K562 (cell line): Measurements from ENCODE around the gene CD14. TPM values are rescaled to one million over a fixed set of nuclear protein-coding genes. Genes with fewer than 3 reads are reported as not detected.

Source experiments
- BRD9 ChIP-seq: fragments of 450-650 bp; IDR thresholded peaks from 2 replicates; pipeline ENCODE4 v1.6.1; 2018; ENCODE audit warnings: low read depth; ENCODE audit not compliant: partially characterized antibody
- BRF1 ChIP-seq: IDR thresholded peaks from 3 replicates; pipeline ENCODE4 v1.6.1; 2011; ENCODE audit warnings: borderline replicate concordance, mild to moderate bottlenecking; ENCODE audit not compliant: insufficient read length; ENCODE audit errors: extremely low read depth
- CREBBP ChIP-seq: IDR thresholded peaks from one replicate; pipeline ENCODE4 v1.6.1; 2012; ENCODE audit warnings: low read depth, mild to moderate bottlenecking, control low read depth, inconsistent platforms, low read length
- EZH2 ChIP-seq: IDR thresholded peaks from 2 replicates; pipeline ENCODE4 v1.6.1; 2012; ENCODE audit warnings: low read depth, mild to moderate bottlenecking, inconsistent platforms, low read length, borderline replicate concordance
- FOXA1 ChIP-seq: fragments of 450-650 bp; IDR thresholded peaks from 2 replicates; pipeline ENCODE4 v1.6.1; 2016; ENCODE audit warnings: mild to moderate bottlenecking, borderline replicate concordance
- IFI16 ChIP-seq: fragments of 250-450 bp; sonication (Bioruptor Pico); IDR thresholded peaks from 2 replicates; pipeline ENCODE4 v2.1.2; 2022; ENCODE audit warnings: mild to moderate bottlenecking, inconsistent platforms
- NFXL1 ChIP-seq: fragments of 450-650 bp; formaldehyde crosslinking; IDR thresholded peaks from 2 replicates; pipeline ENCODE4 v1.4.0; 2021; ENCODE audit warnings: mild to moderate bottlenecking
- PPARD ChIP-seq: fragments of 250-450 bp; sonication (Bioruptor Pico); IDR thresholded peaks from 2 replicates; pipeline ENCODE4 v1.8.0; 2022; ENCODE audit warnings: inconsistent platforms, mild to moderate bottlenecking, moderate library complexity
- RB1 ChIP-seq: fragments of 450-650 bp; IDR thresholded peaks from 2 replicates; pipeline ENCODE4 v1.6.1; 2017; ENCODE audit warnings: low read depth, mild to moderate bottlenecking
- SETDB1 ChIP-seq: IDR thresholded peaks from one replicate; pipeline ENCODE4 v1.6.1; 2012; ENCODE audit warnings: low read length, control low read depth, inconsistent platforms
- SRF ChIP-seq, 2 experiments: fragments of 250-450, 450-650 bp in 1 of 2; sonication (Bioruptor Pico) in 1 of 2; sonication (generic) in 1 of 2; formaldehyde crosslinking; IDR thresholded peaks; 2 replicates each; pipeline versions ENCODE4 v1.5.0 to v1.5.1; 2020 to 2022; ENCODE audit warnings: mild to moderate bottlenecking in 1 of 2, missing genetic modification reagents in 1 of 2
- SRSF1 ChIP-seq: fragments of 200-400 bp; formaldehyde crosslinking; IDR thresholded peaks from 2 replicates; pipeline ENCODE4 v1.6.1; 2017; ENCODE audit warnings: mild to moderate bottlenecking, low read depth, low read length, moderate library complexity
- TBL1XR1 ChIP-seq, 2 experiments: IDR thresholded peaks; 2 replicates each; pipeline ENCODE4 v1.6.1; 2012; ENCODE audit warnings: improper control_type of control experiment in 2 of 2, low read length in 2 of 2, mild to moderate bottlenecking in 1 of 2
- ZNF224 ChIP-seq: sonication (generic); formaldehyde crosslinking; IDR thresholded peaks from 2 replicates; pipeline ENCODE4 v1.8.0; 2022; ENCODE audit warnings: mild to moderate bottlenecking, missing genetic modification reagents
- ZNF311 ChIP-seq: fragments of 250-450 bp; sonication (Bioruptor Pico); IDR thresholded peaks from 2 replicates; pipeline ENCODE4 v1.4.0; 2020; ENCODE audit warnings: mild to moderate bottlenecking, moderate library complexity
- ZNF347 ChIP-seq: fragments of 450-650 bp; formaldehyde crosslinking; IDR thresholded peaks from 2 replicates; pipeline ENCODE4 v1.4.0; 2020; ENCODE audit warnings: low read depth, mild to moderate bottlenecking, moderate library complexity
- ZNF589 ChIP-seq: fragments of 200-800 bp; sonication (Bioruptor generic); IDR thresholded peaks from 2 replicates; pipeline ENCODE4 v1.6.1; 2016; ENCODE audit warnings: low read depth, missing genetic modification characterization, missing compliant biosample characterization
- polyA plus RNA-seq, 8 experiments: library from polyadenylated mRNA; depleted of rRNA in 4 of 8; stranded (reverse) in 5 of 8; unstranded in 3 of 8; fragments of >200 nt; fragmentation: Nextera tagmentation in 2 of 8; fragmentation: Illumina TruSeq in 1 of 8; extraction: Ambion mirVana in 2 of 8; extraction: Trizol in 1 of 8; gene quantifications; 2 replicates each; pipeline versions ENCODE4 v1.2.1 to v1.2.3, GENCODE V29; 2011 to 2014; ENCODE audit warnings: inconsistent platforms in 1 of 8, missing spikeins in 1 of 8
- total RNA-seq, 7 experiments: library from RNA; depleted of rRNA in 6 of 7; stranded (reverse); fragments of >200 nt in 6 of 7; fragmentation: Illumina TruSeq in 2 of 7; extraction: Trizol in 2 of 7; gene quantifications; 2 replicates each; pipeline versions ENCODE4 v1.2.1 to v1.2.3, GENCODE V29; 2011 to 2021; ENCODE audit warnings: low replicate concordance in 1 of 7
- TF ChIP-seq, protein P1 (sequence below): fragments of 250-450 bp; sonication (Bioruptor Pico); IDR thresholded peaks from 2 replicates; pipeline ENCODE4 v1.4.0; 2020; ENCODE audit warnings: borderline replicate concordance
- TF ChIP-seq, protein P2 (sequence below), 2 experiments: fragments of 450-650 bp in 1 of 2; sonication (generic) in 1 of 2; formaldehyde crosslinking; conservative IDR thresholded peaks; 2 replicates each; pipeline versions ENCODE4 v1.4.0 to v1.8.1; 2020 to 2022; ENCODE audit warnings: mild to moderate bottlenecking in 1 of 2, missing genetic modification reagents in 1 of 2
- TF ChIP-seq, protein P3 (sequence below): fragments of 150-350 bp; IDR thresholded peaks from 2 replicates; pipeline ENCODE4 v1.6.1; 2014; ENCODE audit warnings: low read depth, mild to moderate bottlenecking, low read length, borderline replicate concordance
- TF ChIP-seq, protein P4 (sequence below): fragments of 250-450 bp; sonication (Bioruptor Pico); IDR thresholded peaks from 2 replicates; pipeline ENCODE4 v1.8.0; 2021; ENCODE audit warnings: borderline replicate concordance, mild to moderate bottlenecking, moderate library complexity; ENCODE audit not compliant: poor library complexity, severe bottlenecking

Gene CD14
- total and polyA plus RNA-seq, 9 of the 15 experiments (the other 6 are each of a cell fraction or from before 2014, with no cell fraction given), result 0.07 to 0.47 (median 0.14) TPM; not detected in 2

DNA sequence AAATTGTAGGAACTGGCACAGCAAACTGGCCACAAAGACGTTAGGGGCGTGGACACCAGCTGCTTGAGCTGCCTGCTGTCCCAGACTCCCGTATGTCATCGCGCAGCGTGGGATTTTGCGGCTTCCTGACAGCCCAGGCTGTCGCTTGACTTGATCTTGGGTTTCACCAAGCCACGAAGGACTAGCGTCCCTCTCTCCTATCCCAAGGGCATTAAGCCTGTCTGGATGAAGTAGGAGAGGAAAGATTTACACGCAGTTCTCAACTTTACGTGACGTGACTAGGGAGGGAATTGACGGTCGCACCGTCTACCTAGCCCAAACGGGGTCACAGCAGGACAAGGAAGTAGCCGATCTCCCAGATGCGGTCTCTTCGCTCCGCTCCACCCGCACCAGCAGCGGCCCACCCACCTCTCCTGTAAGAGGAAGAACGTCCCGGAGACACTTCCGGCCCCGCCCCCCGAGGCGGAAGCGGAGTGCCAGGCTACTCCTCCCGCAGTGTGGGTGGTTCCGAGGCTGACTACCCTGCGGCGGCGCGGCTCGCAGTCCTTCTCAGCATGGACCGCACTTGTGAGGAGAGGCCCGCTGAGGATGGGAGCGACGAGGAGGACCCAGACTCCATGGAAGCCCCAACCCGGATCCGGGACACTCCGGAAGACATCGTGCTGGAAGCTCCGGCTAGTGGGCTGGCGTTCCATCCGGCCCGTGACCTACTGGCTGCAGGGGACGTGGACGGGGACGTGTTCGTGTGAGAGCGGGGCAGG is 31.6 kb upstream of the CD14 start, which contains the start of gene WDR55 (continued):
- TF ChIP-seq, protein P1, sequence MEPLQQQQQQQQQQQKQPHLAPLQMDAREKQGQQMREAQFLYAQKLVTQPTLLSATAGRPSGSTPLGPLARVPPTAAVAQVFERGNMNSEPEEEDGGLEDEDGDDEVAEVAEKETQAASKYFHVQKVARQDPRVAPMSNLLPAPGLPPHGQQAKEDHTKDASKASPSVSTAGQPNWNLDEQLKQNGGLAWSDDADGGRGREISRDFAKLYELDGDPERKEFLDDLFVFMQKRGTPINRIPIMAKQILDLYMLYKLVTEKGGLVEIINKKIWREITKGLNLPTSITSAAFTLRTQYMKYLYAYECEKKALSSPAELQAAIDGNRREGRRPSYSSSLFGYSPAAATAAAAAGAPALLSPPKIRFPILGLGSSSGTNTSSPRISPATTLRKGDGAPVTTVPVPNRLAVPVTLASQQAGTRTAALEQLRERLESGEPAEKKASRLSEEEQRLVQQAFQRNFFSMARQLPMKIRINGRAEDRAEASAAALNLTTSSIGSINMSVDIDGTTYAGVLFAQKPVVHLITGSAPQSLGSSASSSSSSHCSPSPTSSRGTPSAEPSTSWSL (CRISPR knock-in tag), result 0 out of 2 replicates have a peak, but pooled peaks have one; percentile 56
- TF ChIP-seq SRF (CRISPR knock-in tag; IDR thresholded peaks at IDR 0.05), result peak in 1 of 2 experiments; percentile 78; a peak in 2 of 4 replicates
- TF ChIP-seq ZNF224, result no peak
- no peak for TF ChIP-seq BRF1
- no peak for TF ChIP-seq PPARD (CRISPR knock-in tag)
- no peak for TF ChIP-seq IFI16 (CRISPR knock-in tag)
- TF ChIP-seq, protein P2, sequence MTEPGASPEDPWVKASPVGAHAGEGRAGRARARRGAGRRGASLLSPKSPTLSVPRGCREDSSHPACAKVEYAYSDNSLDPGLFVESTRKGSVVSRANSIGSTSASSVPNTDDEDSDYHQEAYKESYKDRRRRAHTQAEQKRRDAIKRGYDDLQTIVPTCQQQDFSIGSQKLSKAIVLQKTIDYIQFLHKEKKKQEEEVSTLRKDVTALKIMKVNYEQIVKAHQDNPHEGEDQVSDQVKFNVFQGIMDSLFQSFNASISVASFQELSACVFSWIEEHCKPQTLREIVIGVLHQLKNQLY (CRISPR knock-in tag; conservative IDR thresholded peaks at IDR 0.05), result no peak
- TF ChIP-seq RB1, result no peak
- no peak for TF ChIP-seq CREBBP
- no peak for TF ChIP-seq TBL1XR1 (IDR thresholded peaks at IDR 0.05; ENCODE audit: low read length in 2 of 2)
- TF ChIP-seq SRSF1, result no peak
- TF ChIP-seq, protein P3, sequence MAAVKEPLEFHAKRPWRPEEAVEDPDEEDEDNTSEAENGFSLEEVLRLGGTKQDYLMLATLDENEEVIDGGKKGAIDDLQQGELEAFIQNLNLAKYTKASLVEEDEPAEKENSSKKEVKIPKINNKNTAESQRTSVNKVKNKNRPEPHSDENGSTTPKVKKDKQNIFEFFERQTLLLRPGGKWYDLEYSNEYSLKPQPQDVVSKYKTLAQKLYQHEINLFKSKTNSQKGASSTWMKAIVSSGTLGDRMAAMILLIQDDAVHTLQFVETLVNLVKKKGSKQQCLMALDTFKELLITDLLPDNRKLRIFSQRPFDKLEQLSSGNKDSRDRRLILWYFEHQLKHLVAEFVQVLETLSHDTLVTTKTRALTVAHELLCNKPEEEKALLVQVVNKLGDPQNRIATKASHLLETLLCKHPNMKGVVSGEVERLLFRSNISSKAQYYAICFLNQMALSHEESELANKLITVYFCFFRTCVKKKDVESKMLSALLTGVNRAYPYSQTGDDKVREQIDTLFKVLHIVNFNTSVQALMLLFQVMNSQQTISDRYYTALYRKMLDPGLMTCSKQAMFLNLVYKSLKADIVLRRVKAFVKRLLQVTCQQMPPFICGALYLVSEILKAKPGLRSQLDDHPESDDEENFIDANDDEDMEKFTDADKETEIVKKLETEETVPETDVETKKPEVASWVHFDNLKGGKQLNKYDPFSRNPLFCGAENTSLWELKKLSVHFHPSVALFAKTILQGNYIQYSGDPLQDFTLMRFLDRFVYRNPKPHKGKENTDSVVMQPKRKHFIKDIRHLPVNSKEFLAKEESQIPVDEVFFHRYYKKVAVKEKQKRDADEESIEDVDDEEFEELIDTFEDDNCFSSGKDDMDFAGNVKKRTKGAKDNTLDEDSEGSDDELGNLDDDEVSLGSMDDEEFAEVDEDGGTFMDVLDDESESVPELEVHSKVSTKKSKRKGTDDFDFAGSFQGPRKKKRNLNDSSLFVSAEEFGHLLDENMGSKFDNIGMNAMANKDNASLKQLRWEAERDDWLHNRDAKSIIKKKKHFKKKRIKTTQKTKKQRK, result no peak
- TF ChIP-seq FOXA1, result no peak
- no peak for TF ChIP-seq ZNF311 (CRISPR knock-in tag)
- TF ChIP-seq, protein P4, sequence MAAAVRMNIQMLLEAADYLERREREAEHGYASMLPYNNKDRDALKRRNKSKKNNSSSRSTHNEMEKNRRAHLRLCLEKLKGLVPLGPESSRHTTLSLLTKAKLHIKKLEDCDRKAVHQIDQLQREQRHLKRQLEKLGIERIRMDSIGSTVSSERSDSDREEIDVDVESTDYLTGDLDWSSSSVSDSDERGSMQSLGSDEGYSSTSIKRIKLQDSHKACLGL (CRISPR knock-in tag), result no peak
- no peak for TF ChIP-seq BRD9
- TF ChIP-seq ZNF589, result no peak
- TF ChIP-seq ZNF347 (CRISPR knock-in tag), result no peak
- no peak for TF ChIP-seq EZH2
- TF ChIP-seq SETDB1, result peak; percentile 26
- 0 out of 2 replicates have a peak, but pooled peaks have one; percentile 37 for TF ChIP-seq NFXL1 (CRISPR knock-in tag)
